BE2C (cell line): Measurements from ENCODE around the gene ZNF655.
A peak's percentile ranks its signal among the peaks of the same experiment; 100 is the strongest.

Experiments
- DNase-seq: peaks from one replicate; pipeline ENCODE4 v3.0.0-alpha.2; 2020
- H3K27me3 ChIP-seq: fragments of 250-450 bp; sonication (Bioruptor Pico); 2 replicates; pipeline ENCODE4 v1.5.1; 2020; ENCODE audit warnings: mild to moderate bottlenecking
- H3K36me3 ChIP-seq: fragments of 250-450 bp; sonication (Bioruptor Pico); 2 replicates; pipeline ENCODE4 v1.5.1; 2020; ENCODE audit warnings: mild to moderate bottlenecking
- H3K4me1 ChIP-seq: fragments of 250-450 bp; sonication (Bioruptor Pico); 2 replicates; pipeline ENCODE4 v1.5.1; 2020
- H3K4me3 ChIP-seq: 2 replicates; pipeline ENCODE4 v1.5.1; 2011; ENCODE audit warnings: low read depth, low read length
- H3K9me3 ChIP-seq: fragments of 250-450 bp; sonication (Bioruptor Pico); 2 replicates; pipeline ENCODE4 v1.5.1; 2020
- TF ChIP-seq, protein P1 (sequence below): IDR thresholded peaks from 2 replicates; pipeline ENCODE4 v1.5.1; 2012; ENCODE audit warnings: mild to moderate bottlenecking, low read depth, low read length

Gene ZNF655

GRCh38 chr7:99601656-99602310 is 43.3 kb downstream of the ZNF655 start:
- TF ChIP-seq, protein P1, sequence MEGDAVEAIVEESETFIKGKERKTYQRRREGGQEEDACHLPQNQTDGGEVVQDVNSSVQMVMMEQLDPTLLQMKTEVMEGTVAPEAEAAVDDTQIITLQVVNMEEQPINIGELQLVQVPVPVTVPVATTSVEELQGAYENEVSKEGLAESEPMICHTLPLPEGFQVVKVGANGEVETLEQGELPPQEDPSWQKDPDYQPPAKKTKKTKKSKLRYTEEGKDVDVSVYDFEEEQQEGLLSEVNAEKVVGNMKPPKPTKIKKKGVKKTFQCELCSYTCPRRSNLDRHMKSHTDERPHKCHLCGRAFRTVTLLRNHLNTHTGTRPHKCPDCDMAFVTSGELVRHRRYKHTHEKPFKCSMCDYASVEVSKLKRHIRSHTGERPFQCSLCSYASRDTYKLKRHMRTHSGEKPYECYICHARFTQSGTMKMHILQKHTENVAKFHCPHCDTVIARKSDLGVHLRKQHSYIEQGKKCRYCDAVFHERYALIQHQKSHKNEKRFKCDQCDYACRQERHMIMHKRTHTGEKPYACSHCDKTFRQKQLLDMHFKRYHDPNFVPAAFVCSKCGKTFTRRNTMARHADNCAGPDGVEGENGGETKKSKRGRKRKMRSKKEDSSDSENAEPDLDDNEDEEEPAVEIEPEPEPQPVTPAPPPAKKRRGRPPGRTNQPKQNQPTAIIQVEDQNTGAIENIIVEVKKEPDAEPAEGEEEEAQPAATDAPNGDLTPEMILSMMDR: no peak
- no peaks in the 10 kb centered on the region for H3K36me3 ChIP-seq
- no peak overlapping the region for H3K4me3 ChIP-seq
- DNase-seq: no peak
- no peaks in the 10 kb centered on the region for H3K4me1 ChIP-seq
- no peaks in the 10 kb centered on the region for H3K9me3 ChIP-seq
- peaks cover 6% of the 10 kb centered on the region; the same call in 1 of the 2 replicates for H3K27me3 ChIP-seq

GRCh38 chr7:99605527-99605926 is 47.1 kb downstream of the ZNF655 start:
- no peak for DNase-seq
- Histone ChIP-seq H3K9me3 (no peaks in the 10 kb centered on the region), H3K27me3 (peaks cover 35% of the 10 kb centered on the region), H3K4me3 (no peak overlapping the region), H3K36me3 (no peaks in the 10 kb centered on the region), H3K4me1 (no peaks in the 10 kb centered on the region)
- TF ChIP-seq, protein P1: no peak

DNA sequence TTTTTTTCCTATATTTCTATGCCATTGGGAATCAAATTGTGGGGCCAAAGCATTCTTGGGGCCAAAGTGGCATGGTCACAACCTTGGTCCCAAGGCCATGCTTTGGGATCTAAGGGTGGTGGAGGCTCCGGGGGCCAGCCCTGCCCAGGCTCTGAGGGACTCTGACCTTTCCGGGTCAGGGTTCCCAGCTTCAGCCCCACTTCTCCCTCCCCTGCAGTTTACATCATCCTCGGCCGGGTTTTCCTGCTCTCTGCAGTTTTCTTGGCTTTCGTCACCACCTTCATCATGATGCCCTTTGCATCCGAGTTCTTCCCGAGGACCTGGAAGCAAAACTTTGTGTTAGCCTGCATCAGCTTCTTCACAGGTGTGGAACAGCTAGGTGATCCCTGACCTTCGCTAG is 48.1 kb downstream of the ZNF655 start:
- Histone ChIP-seq H3K4me3 (no peak overlapping the region), H3K4me1 (no peaks in the 10 kb centered on the region), H3K36me3 (no peaks in the 10 kb centered on the region), H3K9me3 (no peaks in the 10 kb centered on the region), H3K27me3 (peaks cover 45% of the 10 kb centered on the region)
- DNase-seq: no peak
- TF ChIP-seq, protein P1: no peak

DNA sequence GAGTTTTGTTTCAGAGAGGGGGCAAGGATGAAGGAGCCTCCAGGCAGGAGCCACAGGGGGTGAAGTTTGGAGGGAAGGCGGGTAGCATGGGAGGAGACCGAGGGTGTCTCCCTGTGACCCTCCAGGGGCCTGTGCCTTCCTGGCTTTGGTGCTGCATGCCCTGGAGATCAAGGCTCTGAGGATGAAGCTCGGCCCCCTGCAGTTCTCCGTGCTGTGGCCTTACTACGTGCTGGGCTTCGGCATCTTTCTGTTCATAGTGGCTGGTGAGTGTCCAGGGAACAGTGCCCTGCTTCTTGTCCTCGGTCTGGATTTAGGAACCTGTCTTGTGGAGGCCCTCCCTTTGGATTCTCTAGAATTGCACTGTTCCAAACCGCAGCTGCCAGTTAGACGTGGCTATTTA is 49.1 kb downstream of the ZNF655 start:
- TF ChIP-seq, protein P1: no peak
- H3K36me3 ChIP-seq: no peaks in the 10 kb centered on the region
- no peak for DNase-seq
- H3K4me1 ChIP-seq: no peaks in the 10 kb centered on the region
- H3K9me3 ChIP-seq: no peaks in the 10 kb centered on the region
- H3K27me3 ChIP-seq: peaks cover 44% of the 10 kb centered on the region
- H3K4me3 ChIP-seq: no peak overlapping the region

DNA sequence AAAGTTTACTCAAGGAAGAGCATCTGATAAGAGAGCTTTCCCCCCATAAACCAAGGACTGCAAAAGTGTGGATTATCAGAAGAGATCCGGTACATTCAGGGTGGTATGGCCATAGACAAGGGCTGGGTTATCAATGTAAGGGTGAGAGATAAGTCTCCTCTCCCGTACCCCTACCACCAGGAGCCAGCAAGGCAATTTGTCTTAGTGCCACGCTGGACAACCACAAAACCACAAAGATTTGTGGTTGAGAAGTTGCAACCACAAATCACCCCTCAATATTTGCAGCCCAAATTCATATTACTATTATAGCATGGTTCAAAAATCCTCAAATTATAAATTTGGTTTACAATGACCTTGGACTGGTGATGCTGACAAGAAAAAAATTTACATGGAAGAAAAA is 56.1 kb downstream of the ZNF655 start:
- DNase-seq: no peak
- Histone ChIP-seq H3K9me3 (no peaks in the 10 kb centered on the region), H3K4me1 (no peaks in the 10 kb centered on the region), H3K36me3 (peaks cover 10% of the 10 kb centered on the region), H3K27me3 (peaks cover 19% of the 10 kb centered on the region), H3K4me3 (no peak overlapping the region)
- TF ChIP-seq, protein P1: no peak

GRCh38 chr7:99615989-99616358 is 57.5 kb downstream of the ZNF655 start:
- no peaks in the 10 kb centered on the region for H3K4me1 ChIP-seq
- peaks cover 25% of the 10 kb centered on the region for H3K36me3 ChIP-seq
- TF ChIP-seq, protein P1: no peak
- peaks cover 8% of the 10 kb centered on the region for H3K27me3 ChIP-seq
- H3K9me3 ChIP-seq: no peaks in the 10 kb centered on the region
- no peak for DNase-seq
- H3K4me3 ChIP-seq: peak overlapping the region; percentile 98
